ENCODE data around the gene DAAM1.
A peak's percentile ranks its signal among the peaks of the same experiment; 100 is the strongest.

The DAAM1 gene

GRCh38 chr14:59281609-59282377 lies 93.3 kb downstream of the DAAM1 start:
- no peak for TF ChIP-seq CTCF (IDR thresholded peaks at IDR 0.05; ENCODE audit: low read depth, low read length)
- DNase-seq (ENCODE audit: low read depth, low spot score) = peak; percentile 29
- H3K4me3 ChIP-seq (ENCODE audit: low read depth, low read length) = no peak overlapping the region
- in situ Hi-C loops (cut with HindIII; ENCODE audit: low sequenced_read_pairs) = no loop called here

DNA sequence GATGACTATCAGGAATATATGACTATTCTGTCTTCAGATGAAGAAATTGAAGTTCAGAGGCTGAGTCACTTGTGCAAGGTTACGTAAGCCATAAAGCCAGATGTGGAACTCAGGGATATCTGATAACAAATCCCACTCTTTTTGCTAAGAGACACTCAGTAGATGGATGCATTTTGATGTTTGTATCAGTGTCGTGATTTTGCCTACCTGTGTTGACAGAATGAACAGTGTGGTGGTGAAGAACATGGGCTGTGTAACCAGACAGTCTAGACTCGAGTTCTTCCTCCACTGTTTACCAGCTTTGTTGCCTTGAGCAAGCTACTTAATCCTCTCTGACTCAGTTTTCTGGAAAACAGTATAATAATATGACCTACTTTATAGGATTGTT lies 93.9 kb downstream of the DAAM1 start:
- no peak for TF ChIP-seq CTCF (IDR thresholded peaks at IDR 0.05; ENCODE audit: low read depth, low read length)
- no peak for DNase-seq (ENCODE audit: low read depth, low spot score)
- H3K4me3 ChIP-seq (ENCODE audit: low read depth, low read length) = no peak overlapping the region
- in situ Hi-C loops (cut with HindIII; ENCODE audit: low sequenced_read_pairs) = no loop called here

- H3K4me3 ChIP-seq (ENCODE audit: low read depth, low read length) = no peak overlapping the region
- no peak for TF ChIP-seq CTCF (IDR thresholded peaks at IDR 0.05; ENCODE audit: low read depth, low read length)
- peak; percentile 33 for DNase-seq (ENCODE audit: low read depth, low spot score)
- in situ Hi-C loops (cut with HindIII; ENCODE audit: low sequenced_read_pairs) = no loop called here
These were observed 94.9 kb downstream of the DAAM1 start for GRCh38 chr14:59283361-59283760.

DNA sequence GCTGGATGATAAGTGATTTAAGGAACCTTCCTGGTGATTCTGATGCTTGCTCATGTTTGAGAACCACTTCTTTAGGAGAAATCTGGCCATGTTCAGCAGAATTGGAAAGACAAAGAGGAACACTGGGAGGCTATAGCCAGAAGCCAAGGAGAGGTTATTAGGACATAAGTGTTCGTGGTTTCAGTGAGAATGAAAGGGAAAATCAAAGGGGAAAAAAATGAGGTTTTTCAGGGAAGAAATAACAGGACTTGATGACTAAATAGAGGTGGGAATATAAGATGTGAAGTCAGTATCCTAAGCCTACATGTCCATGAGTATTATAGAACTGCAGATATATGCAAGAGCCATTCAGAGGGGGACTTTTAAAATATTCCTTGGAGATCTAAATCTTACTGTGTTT lies 95.6 kb downstream of the DAAM1 start:
- H3K4me3 ChIP-seq (ENCODE audit: low read depth, low read length) = no peak overlapping the region
- no peak for TF ChIP-seq CTCF (IDR thresholded peaks at IDR 0.05; ENCODE audit: low read depth, low read length)
- peak; percentile 43 for DNase-seq (ENCODE audit: low read depth, low spot score)
- in situ Hi-C loops (cut with HindIII; ENCODE audit: low sequenced_read_pairs) = no loop called here

- no peak overlapping the region for H3K4me3 ChIP-seq (ENCODE audit: low read depth, low read length)
- DNase-seq (ENCODE audit: low read depth, low spot score) = no peak
- in situ Hi-C loops (cut with HindIII; ENCODE audit: low sequenced_read_pairs) = no loop called here
- no peak for TF ChIP-seq CTCF (IDR thresholded peaks at IDR 0.05; ENCODE audit: low read depth, low read length)
These were observed 103.6 kb downstream of the DAAM1 start for GRCh38 chr14:59292028-59292427.

- in situ Hi-C loops (cut with HindIII; ENCODE audit: low sequenced_read_pairs) = no loop called here
- no peak for DNase-seq (ENCODE audit: low read depth, low spot score)
- no peak overlapping the region for H3K4me3 ChIP-seq (ENCODE audit: low read depth, low read length)
- TF ChIP-seq CTCF (IDR thresholded peaks at IDR 0.05; ENCODE audit: low read depth, low read length) = no peak
These were observed 104.6 kb downstream of the DAAM1 start for GRCh38 chr14:59292921-59293534.
